HG03520 (cell line): ENCODE results near the gene CYLD.
A peak's percentile ranks its signal among the peaks of the same experiment; 100 is the strongest.

ENCODE experiments used
- ATAC-seq: cut with Tn5 transposase; IDR thresholded peaks from one replicate; pipeline ENCODE4 v1.9.1; 2021; ENCODE audit warnings: mild to moderate bottlenecking, moderate library complexity; ENCODE audit not compliant: unreplicated experiment

The CYLD gene

DNA sequence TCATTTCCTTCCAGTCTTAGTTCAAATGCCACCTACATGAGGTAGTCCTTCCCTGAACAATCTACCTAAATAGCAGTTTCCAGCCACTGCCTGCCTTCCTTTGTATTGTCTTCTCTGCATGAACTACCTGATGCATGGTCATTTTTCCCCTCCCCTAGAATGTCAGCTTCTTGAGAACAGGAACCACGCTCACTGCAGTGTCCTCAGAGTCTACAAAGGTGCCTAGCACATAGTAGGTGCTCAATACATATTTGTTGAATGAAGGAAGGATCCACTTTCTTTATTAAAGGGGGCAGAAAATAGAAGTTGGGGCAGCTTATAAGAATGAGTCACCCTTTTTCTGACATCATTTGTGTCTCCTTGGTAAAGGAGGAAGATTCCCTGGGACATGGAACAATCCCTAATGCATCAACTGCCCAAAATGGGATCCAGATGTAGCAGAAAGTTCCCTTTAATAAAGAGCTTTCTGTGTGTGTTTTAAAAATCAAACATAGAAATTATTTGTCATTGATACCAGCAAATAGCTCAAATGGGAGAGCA is 4.4 kb upstream of the CYLD start:
- ATAC-seq: no peak

DNA sequence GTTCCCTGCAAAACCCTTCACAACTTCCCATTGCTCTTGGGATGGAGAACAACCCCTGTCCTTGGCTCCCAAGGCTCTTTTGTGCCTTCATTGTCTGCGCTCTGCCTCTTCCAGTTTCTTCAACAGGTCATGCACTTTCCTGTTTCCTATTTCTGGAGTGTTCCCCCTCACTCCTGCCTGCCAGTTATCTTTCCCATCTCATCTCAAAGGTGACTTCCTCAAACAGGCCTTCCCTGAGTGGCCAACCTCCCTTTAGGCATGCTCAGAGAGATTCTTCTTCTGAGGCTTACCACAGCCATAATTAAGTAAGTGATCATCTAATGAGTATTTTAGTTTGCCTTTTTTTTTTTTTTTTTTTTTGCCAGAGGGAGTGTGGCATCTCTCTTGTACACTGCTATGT is 2.9 kb upstream of the CYLD start:
- no peak for ATAC-seq

DNA sequence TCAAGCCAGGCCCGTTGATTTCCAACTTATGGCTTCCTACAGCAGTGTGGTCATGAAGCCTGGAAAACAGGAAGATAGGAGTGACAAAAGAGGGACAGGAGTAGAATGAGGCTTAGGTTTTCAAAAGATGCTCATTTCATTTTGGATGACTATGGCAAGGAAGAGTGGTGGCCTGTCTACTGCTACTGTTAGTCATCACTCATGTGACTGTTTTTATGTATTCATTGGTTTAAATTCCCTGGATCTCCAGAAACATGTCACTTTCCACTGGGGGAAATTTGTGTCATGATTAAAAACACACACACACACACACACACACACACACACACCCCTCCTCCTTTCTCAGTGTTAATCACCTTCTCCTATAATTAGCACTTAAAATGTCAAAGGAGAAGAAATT is 1.1 kb upstream of the CYLD start:
- ATAC-seq: no peak

DNA sequence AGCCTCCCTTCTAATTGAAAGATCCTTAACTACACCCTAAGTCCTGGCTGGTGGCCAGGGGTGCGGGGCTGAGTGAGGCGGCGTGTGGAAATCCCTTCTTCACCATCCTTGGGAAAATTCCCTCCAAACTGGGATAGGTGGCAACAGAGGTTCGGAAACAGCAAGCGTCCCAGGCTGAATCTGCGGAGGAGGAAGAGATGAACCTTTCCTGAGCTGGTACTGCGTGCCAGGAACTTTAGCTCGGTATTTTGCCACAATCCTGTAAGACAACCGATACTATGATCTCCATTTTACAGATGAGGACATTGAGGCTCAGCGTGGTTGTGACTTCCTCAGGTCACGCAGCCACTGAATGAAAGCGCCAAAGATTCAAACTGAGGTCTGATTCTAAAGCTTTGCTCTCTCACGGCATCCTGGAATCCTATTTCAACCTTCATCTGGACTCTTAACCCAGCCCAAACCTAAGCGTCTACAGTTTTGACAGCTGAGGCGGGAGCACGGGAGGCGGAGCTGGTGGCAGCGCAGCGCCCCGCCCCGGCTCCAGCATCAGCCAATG is 583 bp upstream of the CYLD start:
- ATAC-seq: no peak

DNA sequence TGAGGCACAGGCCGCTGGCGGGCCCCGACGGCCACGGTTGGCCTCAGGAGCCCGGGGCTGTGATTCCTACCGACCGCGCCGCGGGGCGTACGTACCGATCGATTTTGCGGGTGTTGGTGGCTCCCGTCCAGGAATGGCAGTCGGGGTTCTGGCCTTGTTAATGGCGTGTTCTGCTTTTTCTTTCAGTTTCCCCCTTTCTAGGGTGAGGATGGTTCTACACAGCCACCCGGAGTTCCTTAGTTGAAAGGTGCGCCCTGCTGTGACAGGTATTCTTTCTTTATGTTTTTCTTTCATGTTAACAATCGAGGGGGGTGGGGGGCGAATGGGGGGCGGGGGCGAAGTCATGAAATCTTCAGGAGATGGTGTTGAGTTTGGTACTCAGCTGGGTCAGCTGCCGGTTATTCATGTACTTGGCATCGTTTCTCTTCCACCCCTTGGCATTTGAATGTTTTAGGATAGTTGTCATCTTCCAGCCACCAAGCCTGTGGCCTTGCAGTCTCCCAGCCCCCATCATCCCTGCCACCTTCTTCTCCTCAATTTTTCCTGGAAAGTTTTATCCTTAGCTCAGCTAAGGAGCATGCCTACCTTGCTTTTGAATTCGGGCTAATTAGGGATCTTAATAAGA is 802 bp downstream of the CYLD start:
- no peak for ATAC-seq

DNA sequence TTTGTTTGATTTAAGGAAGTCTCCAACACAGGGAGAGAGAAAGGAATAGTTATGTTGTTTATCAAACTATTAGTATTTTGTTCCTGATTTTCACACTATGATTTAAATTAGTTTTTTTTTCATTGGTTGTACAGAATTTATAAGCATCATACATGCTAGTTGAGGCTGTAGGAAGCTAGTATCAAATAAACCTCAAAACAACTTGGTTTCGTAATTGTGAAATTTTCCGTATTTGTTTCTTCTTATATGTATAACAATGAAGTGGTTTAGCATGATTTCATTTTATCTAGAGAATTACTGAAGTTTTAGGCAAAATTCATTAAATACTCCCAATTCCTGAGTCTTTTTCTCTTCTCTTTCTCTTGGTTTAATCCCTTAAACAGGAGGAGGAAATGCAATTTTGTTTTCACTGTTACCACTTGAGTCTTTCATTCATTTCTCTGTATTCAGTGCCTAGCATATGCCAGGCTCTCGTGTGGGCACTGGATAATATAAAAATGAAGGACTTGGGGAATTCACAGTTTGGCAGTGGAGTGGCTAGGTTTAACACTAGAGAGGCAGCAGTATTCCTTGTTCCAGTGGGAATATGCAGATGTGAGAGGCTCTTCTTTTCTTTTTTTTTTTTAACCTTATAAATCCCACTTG is 1.8 kb downstream of the CYLD start:
- ATAC-seq: no peak

DNA sequence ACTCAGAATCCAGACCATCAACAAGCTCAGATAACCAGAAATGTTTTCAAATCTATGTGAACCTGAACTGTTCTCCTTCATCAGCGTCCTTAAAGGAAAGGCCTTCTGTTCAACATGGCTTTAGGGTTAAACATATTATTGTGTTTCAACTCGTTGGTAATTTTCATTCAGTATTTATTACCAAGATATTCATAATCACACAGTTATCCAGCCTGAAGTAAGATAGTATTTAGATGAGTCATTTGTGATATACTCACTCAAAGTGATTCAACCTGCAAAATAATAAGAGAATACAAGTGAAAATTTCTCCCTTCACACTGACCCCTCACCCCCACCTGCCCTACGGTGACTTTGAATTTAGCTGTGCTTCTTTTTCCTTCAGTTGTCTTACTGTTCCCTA is 3.0 kb downstream of the CYLD start:
- ATAC-seq: no peak

DNA sequence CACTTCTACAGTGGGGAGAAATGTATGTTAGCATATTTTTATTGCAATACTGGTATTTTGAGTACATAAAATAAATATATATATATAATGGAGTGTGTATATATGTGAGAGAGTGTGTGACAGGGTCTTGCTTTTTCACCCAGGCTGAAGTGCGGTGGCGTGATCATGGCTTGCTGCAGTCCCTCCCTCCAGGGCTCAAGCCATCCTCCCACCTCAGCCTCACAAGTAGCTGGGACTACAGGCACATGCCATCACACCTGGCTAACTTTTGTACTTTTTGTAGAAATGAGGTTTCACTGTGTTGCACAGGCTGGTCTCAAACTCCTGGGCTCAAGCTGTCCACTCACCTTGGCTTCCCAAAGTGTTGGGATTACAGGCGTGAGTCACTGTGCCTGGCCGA is 4.1 kb downstream of the CYLD start:
- no peak for ATAC-seq

DNA sequence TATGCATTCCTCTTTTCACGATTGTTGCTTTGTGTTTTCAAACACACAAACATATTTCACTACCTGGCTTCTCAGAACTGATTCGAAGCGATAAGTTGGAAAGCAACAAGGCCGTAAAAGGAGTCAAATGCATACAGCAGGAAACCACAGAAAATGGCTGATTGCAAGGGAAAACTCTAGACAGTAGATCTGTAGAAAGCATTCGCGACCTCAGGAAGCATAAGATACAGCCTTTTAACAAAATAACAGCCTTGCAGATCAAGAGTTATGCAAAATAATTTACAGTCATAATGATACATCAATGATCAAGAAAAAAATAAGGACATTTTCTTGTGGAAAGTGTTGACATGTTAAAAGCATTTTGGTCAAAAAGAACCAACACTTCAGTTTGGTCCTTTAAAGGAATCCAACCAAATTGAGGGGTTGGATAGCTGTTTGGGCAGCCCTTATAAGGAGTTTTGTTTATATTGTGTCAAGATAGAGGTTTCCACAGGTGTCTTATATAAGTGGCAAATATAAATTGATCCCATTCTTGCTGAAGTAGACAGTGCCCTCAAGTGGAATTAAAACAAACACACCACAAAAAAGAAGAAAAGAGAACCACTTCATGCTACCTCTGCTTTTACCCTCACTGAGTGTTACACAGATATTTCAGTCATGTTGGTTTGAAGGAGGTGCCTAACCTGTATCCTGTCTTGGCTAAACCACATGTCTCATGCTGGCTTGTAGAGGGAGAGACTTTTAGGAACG is 5.5 kb downstream of the CYLD start:
- ATAC-seq: peak; percentile 52

DNA sequence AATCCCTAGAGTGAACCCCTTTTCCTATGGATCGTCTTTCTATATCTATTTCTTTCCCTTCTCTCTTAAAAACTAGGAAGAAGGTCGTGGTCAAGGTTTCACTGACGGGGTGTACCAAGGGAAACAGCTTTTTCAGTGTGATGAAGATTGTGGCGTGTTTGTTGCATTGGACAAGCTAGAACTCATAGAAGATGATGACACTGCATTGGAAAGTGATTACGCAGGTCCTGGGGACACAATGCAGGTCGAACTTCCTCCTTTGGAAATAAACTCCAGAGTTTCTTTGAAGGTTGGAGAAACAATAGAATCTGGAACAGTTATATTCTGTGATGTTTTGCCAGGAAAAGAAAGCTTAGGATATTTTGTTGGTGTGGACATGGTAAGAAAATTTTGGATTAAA is 9.6 kb downstream of the CYLD start:
- no peak for ATAC-seq

DNA sequence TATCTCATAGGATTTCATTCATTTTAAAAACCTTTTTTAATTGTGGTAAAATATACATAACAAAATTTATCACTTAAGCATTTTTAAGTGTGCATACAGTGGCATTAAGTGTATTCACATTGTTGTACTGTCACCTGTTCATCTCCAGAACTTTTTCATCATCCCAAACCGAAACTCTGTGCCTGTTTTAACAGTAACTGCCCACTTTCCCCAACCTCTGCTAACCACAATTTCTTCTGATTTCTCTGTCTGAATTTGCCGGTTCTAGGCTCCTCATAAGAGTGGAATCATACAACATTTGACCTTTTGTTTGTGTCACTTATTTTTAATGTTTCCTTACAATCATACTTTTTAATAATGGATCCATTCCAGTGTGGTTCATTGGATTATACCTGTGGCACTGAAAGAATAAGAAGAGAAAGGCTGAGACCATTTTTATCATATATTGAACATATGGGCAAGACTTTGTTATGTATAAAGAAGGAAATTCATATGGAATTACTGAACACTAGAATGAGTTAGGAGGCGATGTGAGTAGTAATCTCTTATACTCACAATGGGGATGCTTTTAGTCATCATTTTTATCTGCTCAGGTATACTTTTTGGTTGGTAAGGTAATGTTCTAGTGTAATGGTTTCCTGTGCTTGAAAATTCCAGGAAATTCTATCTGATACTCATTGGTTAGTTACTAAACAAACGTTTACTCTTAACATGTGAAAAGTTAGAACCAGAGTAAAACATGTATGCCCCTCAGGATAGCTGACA is 10.8 kb downstream of the CYLD start:
- ATAC-seq: no peak

DNA sequence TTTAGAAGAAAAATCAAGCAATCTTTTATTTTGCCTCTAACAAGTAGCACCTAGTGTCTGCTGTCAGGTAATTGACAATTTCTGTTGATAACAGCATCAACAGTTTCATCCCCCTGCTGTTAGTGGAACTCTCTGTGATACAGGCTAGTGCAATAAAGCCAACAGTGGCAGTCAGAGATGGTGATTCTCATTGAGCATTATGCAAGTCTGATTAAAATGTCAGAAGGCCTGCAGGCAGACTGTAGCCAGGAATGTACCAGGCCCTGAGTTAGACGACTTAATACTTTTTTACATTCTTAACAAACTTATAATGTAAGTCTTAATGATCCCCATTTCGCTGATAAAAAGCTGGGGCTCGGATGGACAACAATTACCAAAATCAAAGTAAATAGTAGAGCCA is 14.6 kb downstream of the CYLD start:
- ATAC-seq: no peak

DNA sequence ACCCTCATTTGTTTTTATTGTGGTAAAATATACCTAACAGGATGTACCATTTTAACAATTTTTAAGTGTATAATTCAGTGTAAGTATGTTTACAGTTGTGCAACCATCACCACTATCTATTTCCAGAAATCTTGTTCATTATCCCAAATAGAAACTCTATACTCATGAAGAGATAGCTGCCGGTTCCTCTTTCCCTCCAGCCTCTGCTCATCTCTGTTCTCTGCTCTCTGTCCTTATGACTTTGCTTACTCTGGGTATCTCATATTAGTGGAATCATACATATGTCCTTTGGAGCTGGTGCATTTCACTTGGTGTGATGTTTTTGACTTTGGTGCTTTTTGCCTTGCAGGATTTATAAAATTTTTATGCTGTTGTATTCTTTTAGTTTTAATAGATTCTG is 19.4 kb downstream of the CYLD start:
- ATAC-seq: no peak

DNA sequence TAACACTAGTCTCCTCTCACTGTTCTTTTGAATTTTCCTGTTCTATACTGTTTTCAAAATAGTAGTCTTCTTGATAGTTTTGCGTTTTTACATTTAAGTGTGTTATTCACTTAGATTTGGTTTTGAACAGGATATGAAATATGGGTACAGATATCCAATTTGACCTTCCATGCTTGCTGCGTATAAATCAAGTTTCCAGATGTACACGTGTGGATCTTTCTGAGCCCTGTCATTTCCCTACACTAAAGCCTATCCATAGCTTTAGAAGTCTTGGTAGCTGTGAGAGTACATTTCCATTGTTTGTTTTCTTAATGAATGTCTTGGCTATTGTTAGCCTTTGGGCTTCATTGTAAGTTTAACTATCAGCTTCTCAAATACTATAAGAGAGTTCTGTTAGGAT is 20.4 kb downstream of the CYLD start:
- no peak for ATAC-seq

DNA sequence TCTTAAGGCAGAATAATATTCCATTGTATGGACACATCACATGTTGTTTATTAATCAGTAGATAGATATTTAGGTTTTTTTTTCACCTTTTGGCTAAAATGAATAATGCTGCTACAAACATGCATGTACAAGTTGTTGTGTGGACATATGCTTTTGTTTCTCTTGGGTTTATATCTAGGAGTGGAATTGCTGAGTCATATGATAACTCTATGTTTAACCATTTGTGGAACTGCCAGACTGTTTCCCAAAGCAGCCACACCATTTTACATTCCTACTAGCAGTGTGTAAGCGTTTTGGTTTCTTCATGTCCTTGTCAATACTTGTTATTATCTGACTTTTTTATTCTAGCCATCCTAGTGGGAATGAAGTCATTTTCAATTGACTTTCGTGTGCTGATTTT is 21.3 kb downstream of the CYLD start:
- no peak for ATAC-seq

DNA sequence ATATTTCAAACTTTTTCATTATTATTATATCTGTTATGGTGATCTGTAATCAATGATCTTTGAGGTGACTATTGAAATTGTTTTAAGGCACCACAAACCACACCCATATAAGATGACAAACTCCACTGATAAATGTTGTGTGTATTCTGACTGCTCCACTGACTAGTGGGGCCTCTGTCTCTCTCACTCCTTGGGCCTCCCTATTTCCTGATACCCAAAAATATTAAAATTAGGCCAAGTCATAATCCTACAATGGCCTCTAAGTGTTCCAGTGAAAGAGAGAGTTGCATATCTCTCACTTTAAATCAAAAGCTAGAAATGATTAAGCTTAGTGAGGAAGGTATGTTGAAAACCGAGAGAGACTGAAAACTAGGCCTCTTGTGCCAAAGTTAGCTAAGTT is 23.4 kb downstream of the CYLD start:
- no peak for ATAC-seq

DNA sequence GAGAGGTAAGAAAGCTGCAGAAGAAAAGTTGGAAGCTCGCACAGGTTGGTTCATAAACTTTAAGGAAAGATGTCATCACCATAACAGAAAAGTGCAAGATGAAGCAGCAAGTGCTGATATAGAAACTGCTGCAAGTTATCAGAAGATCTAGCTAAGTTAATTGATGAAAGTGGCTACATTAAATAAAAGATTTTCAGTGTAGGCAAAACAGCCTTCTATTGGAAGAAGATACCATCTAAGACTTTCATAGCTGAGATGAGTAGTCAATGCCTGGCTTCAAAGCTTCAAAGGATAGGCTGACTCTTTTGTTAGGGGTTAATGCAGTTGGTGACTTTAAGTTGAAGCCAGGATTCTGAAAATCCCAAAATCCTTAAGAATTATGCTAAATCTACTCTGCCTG is 24.0 kb downstream of the CYLD start:
- ATAC-seq: no peak

DNA sequence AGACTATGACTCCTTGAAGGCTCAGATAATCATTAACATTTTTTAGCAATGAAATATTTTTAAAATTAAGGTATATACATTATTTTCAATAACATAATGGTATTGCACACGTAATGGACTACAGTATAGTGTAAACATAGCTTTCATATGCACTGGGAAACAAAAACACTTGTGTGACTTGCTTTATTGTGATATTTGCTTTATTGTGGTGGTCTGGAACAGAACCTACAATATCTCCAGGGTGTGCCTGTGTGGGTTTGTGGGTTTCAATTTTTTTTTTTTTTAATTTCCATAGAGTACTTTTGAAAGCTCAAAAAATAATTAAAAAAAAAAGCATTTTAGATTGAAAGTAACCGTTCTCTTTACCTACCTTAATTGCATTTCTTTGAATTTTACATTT is 25.3 kb downstream of the CYLD start:
- no peak for ATAC-seq

DNA sequence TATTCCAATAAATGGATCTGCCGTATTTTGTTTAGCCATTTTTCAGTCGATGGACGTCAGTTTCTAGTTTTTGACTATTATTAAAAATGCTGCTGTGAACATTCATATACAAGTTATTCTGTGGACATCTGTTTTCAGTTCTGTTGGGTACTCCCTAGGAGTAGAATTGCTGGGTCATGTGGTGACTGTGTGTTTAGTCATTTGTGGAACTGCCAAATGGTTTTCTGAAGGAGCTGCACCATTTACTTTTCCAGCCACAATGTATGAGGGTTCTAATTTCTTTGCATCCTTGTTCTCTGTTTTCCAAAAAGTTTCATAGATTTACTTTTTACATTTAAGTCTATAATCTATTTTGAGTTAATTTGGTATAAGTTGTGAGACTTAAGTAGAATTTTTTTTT is 29.5 kb downstream of the CYLD start:
- ATAC-seq: no peak

DNA sequence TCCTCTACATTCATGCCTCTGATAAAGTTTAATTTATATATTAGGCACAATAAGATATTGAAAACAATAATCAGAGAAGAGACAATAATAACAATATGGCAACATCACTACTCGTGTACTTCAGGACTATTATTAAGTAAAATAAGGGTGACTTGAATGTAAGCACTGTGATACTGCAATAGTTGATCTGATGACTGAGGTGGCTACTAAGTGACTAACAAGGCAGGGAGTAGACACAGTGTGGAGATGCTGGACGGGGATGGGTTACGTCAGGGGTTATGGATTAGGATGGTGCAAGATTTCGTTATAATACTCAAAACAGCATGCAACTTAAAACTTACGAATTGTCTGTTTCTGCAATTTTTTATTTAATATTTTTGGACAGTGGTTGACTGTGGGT is 32.5 kb downstream of the CYLD start:
- ATAC-seq: no peak

DNA sequence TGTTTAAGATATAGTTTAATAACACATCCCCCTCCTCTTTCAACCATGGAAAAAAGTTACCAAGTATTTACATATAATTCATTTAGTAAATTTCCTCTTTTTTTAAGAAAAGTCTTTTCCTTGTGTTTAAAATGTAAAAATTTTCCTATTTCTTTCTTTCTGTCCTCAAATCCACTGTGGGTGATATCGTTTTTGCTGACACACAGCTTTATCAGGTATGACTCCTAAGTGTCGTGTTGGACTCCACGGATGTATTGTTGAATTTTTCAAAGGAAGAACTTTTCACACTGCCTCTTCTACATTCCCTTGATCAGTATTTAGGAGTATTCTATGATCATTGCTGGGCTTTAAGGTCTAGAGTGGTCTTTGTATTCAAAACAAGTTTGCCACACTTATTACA is 33.1 kb downstream of the CYLD start:
- no peak for ATAC-seq
